ENCODE results near the gene CORO2B.
A peak's percentile ranks its signal among the peaks of the same experiment; 100 is the strongest.

CORO2B gene

GRCh38 chr15:68548364-68548763 is 30.4 kb upstream of the CORO2B start:
- ChIA-PET POLR2A (no interaction called here), CTCF (interaction anchor here (1.0 to 6.2 kb wide), 9 partner anchors 9 to 377 kb away, joined by 3 to 64 read pairs (median 7); no protein-coding TSS in a partner anchor)
- TF ChIP-seq, protein P1, sequence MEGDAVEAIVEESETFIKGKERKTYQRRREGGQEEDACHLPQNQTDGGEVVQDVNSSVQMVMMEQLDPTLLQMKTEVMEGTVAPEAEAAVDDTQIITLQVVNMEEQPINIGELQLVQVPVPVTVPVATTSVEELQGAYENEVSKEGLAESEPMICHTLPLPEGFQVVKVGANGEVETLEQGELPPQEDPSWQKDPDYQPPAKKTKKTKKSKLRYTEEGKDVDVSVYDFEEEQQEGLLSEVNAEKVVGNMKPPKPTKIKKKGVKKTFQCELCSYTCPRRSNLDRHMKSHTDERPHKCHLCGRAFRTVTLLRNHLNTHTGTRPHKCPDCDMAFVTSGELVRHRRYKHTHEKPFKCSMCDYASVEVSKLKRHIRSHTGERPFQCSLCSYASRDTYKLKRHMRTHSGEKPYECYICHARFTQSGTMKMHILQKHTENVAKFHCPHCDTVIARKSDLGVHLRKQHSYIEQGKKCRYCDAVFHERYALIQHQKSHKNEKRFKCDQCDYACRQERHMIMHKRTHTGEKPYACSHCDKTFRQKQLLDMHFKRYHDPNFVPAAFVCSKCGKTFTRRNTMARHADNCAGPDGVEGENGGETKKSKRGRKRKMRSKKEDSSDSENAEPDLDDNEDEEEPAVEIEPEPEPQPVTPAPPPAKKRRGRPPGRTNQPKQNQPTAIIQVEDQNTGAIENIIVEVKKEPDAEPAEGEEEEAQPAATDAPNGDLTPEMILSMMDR (IDR thresholded peaks at IDR 0.05; ENCODE audit: control extremely low read depth, extremely low read depth, low read depth, missing control alignments): no peak
- no peak for DNase-seq (ENCODE audit: extremely low spot score)

GRCh38 chr15:68550004-68550403 is 28.8 kb upstream of the CORO2B start:
- POLR2A ChIA-PET: no interaction called here
- TF ChIP-seq, protein P1 (IDR thresholded peaks at IDR 0.05; ENCODE audit: control extremely low read depth, extremely low read depth, low read depth, missing control alignments): peak; percentile 7
- CTCF ChIA-PET: interaction anchor here (0.7 to 6.2 kb wide), 41 partner anchors 8 to 858 kb away, joined by 3 to 64 read pairs (median 4); no protein-coding TSS in a partner anchor
- no peak for DNase-seq (ENCODE audit: extremely low spot score)

DNA sequence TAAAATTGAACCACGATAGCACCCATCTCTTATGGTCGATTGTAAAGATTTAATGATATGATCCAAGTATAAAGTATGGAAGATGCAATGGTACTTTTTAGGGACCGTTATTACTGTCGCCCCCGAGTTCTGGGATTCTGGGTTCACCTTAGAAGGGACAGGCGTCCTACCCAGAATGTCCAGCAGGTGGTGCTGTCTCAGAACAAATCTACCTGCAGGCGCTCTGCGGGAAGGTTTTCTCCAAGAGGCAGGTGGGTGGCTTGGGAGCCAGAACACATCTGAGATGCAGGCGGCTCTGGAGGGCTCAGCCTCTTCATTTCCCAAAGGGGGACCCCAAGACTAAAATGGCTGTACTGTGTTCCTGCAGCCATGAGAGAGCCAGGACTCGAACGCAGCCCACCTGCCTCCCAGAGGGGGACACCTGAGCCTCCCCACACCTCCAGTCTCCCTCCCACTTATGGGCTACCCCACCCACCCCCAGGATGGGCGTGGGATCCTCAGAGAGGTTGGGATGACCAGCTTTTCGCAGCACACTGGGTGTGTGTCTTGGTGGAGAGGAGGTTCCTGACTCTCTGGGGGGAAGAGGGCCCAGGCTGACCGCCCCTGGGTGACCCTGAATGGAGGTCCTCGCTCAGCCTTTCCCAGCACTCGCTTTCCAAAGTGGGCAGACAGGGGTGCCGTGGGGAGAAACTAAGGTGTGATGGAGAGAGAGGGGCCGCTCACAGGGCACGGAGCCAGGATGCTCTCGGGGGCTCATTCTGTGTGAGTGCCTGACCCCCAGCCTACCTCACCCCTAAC is 28.1 kb upstream of the CORO2B start:
- TF ChIP-seq, protein P1 (IDR thresholded peaks at IDR 0.05; ENCODE audit: control extremely low read depth, extremely low read depth, low read depth, missing control alignments): peak; percentile 81
- DNase-seq (ENCODE audit: extremely low spot score): peak; percentile 74
- POLR2A ChIA-PET: no interaction called here
- CTCF ChIA-PET: interaction anchor here (0.6 to 6.2 kb wide), 42 partner anchors 7 to 857 kb away, joined by 3 to 64 read pairs (median 4); no protein-coding TSS in a partner anchor

DNA sequence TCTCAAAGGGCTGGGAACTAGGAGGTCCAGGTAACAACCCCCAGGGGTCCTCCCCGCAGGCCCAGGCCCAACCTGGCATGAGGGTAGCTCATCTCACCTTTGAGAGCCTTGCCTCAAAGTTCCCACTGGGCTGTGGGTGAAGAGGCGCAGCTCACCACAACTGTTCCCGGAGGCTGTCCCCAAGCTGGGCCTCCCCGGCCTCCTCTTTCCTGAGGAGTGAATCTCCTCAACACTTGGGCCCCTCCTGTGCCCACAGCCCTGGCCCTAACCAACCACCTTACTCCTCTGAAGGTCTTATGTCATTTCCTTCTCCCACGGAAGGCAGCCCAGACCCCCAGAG is 27.5 kb upstream of the CORO2B start:
- CTCF ChIA-PET: interaction anchor here (0.6 to 6.2 kb wide), 11 partner anchors 9 to 373 kb away, joined by 3 to 64 read pairs (median 20); no protein-coding TSS in a partner anchor
- POLR2A ChIA-PET: no interaction called here
- TF ChIP-seq, protein P1 (IDR thresholded peaks at IDR 0.05; ENCODE audit: control extremely low read depth, extremely low read depth, low read depth, missing control alignments): no peak
- no peak for DNase-seq (ENCODE audit: extremely low spot score)

- ChIA-PET POLR2A (no interaction called here), CTCF (interaction anchor here (1.2 to 6.2 kb wide), 5 partner anchors 10 to 323 kb away, joined by 3 to 60 read pairs (median 21); no protein-coding TSS in a partner anchor)
- TF ChIP-seq, protein P1 (IDR thresholded peaks at IDR 0.05; ENCODE audit: control extremely low read depth, extremely low read depth, low read depth, missing control alignments): no peak
- DNase-seq (ENCODE audit: extremely low spot score): no peak
Observed at GRCh38 chr15:68552344-68552743, 26.4 kb upstream of the CORO2B start.

- TF ChIP-seq, protein P1 (IDR thresholded peaks at IDR 0.05; ENCODE audit: control extremely low read depth, extremely low read depth, low read depth, missing control alignments): no peak
- no peak for DNase-seq (ENCODE audit: extremely low spot score)
- CTCF ChIA-PET: interaction anchor here (1.2 to 6.2 kb wide), 8 partner anchors 10 to 371 kb away, joined by 3 to 60 read pairs (median 20); no protein-coding TSS in a partner anchor
- POLR2A ChIA-PET: no interaction called here
Observed at GRCh38 chr15:68552773-68553172, 26.0 kb upstream of the CORO2B start.

All from GM10248 (cell line).